Forelimb muscle (tissue), 1 donor: ENCODE data around the gene DCUN1D3. TPM values are rescaled to one million over a fixed set of nuclear protein-coding genes. Genes with fewer than 3 reads are reported as not detected.

Experiments
- DNase-seq: peaks from one replicate; pipeline ENCODE4 v3.0.0-alpha.2; 2013; ENCODE audit warnings: low read depth
- polyA plus RNA-seq: library from polyadenylated mRNA; unstranded; fragments of 120-200 nt; gene quantifications from one replicate; pipeline ENCODE4 v1.2.1, GENCODE V29; 2013; ENCODE audit not compliant: insufficient read length

The DCUN1D3 gene
- polyA plus RNA-seq, 1 donor, result 4.7 TPM

GRCh38 chr16:20920091-20920490, 19.9 kb upstream of the DCUN1D3 start:
- DNase-seq, result no peak

GRCh38 chr16:20918486-20919239, 18.5 kb upstream of the DCUN1D3 start:
- DNase-seq, result no peak

GRCh38 chr16:20916942-20917341, 16.8 kb upstream of the DCUN1D3 start:
- no peak for DNase-seq

GRCh38 chr16:20916289-20916688, 16.1 kb upstream of the DCUN1D3 start:
- no peak for DNase-seq

- no peak for DNase-seq
Observed at GRCh38 chr16:20911361-20911760, 11.2 kb upstream of the DCUN1D3 start.

GRCh38 chr16:20910781-20911321, 10.7 kb upstream of the DCUN1D3 start:
- DNase-seq, result peak; percentile 36

- peak; percentile 60 for DNase-seq
Observed at GRCh38 chr16:20906341-20907255, 6.4 kb upstream of the DCUN1D3 start.

GRCh38 chr16:20905576-20905975, 5.4 kb upstream of the DCUN1D3 start:
- DNase-seq, result no peak

- DNase-seq, result no peak
Observed at GRCh38 chr16:20904507-20905081, 4.4 kb upstream of the DCUN1D3 start.

- no peak for DNase-seq
Observed at GRCh38 chr16:20903899-20904506, 3.8 kb upstream of the DCUN1D3 start.

- DNase-seq, result no peak
Observed at GRCh38 chr16:20903116-20903898, 3.1 kb upstream of the DCUN1D3 start.

GRCh38 chr16:20902426-20902825, 2.3 kb upstream of the DCUN1D3 start:
- DNase-seq, result no peak

- DNase-seq, result no peak
Observed at GRCh38 chr16:20901436-20902112, 1.4 kb upstream of the DCUN1D3 start.

GRCh38 chr16:20901068-20901435, 894 bp upstream of the DCUN1D3 start:
- DNase-seq, result no peak

- peak; percentile 20 for DNase-seq
Observed at GRCh38 chr16:20899477-20900298, 470 bp downstream of the DCUN1D3 start.

GRCh38 chr16:20899071-20899470, 1.1 kb downstream of the DCUN1D3 start:
- no peak for DNase-seq

GRCh38 chr16:20897922-20898321, 2.2 kb downstream of the DCUN1D3 start:
- DNase-seq, result no peak

GRCh38 chr16:20897253-20897897, 2.8 kb downstream of the DCUN1D3 start:
- no peak for DNase-seq

GRCh38 chr16:20894388-20894787, 5.8 kb downstream of the DCUN1D3 start:
- DNase-seq, result no peak
